NT2/D1 (cell line): Measurements from ENCODE around the gene APBA1.

Experiments
- SUZ12 ChIP-seq: IDR thresholded peaks from 2 replicates; pipeline ENCODE4 v1.6.1; 2011; ENCODE audit not compliant: insufficient read length, insufficient read depth; ENCODE audit errors: extremely low read depth
- YY1 ChIP-seq: IDR thresholded peaks from 2 replicates; pipeline ENCODE4 v1.6.1; 2011; ENCODE audit not compliant: insufficient read length, insufficient read depth
- ZNF274 ChIP-seq: IDR thresholded peaks from 2 replicates; pipeline ENCODE4 v1.6.1; 2011; ENCODE audit warnings: mild to moderate bottlenecking, low read depth, low read length

GRCh38 chr9:69395718-69396117, 276.5 kb downstream of the APBA1 start:
- TF ChIP-seq SUZ12 (no peak), YY1 (no peak), ZNF274 (no peak)
